Hepatocyte (in vitro differentiated cells): ENCODE data around the gene KRTAP5-6.
"Not testable (repeated sequence)": the region's sequence is repeated elsewhere in the genome, so short reads cannot be mapped to it uniquely, and the experiment has no call there.

Experiments
- EZH2 ChIP-seq: fragments of 200-600 bp; sonication (generic); IDR thresholded peaks from 2 replicates; pipeline ENCODE4 v1.6.1; 2016; ENCODE audit warnings: antibody characterized with exemption, mild to moderate bottlenecking, borderline replicate concordance
- EZH2phosphoT487 ChIP-seq: fragments of 200-600 bp; sonication (generic); IDR thresholded peaks from one replicate; pipeline ENCODE4 v1.6.1; 2018; ENCODE audit warnings: antibody characterized with exemption, mild to moderate bottlenecking, low read depth, moderate library complexity; ENCODE audit not compliant: unreplicated experiment, severe bottlenecking
- TF ChIP-seq, protein P1 (sequence below): fragments of 200-600 bp; sonication (generic); IDR thresholded peaks from 2 replicates; pipeline ENCODE4 v1.5.1; 2016; ENCODE audit warnings: antibody characterized with exemption, mild to moderate bottlenecking; ENCODE audit not compliant: poor library complexity

- not testable (repeated sequence) for TF ChIP-seq EZH2, EZH2phosphoT487
- TF ChIP-seq, protein P1, sequence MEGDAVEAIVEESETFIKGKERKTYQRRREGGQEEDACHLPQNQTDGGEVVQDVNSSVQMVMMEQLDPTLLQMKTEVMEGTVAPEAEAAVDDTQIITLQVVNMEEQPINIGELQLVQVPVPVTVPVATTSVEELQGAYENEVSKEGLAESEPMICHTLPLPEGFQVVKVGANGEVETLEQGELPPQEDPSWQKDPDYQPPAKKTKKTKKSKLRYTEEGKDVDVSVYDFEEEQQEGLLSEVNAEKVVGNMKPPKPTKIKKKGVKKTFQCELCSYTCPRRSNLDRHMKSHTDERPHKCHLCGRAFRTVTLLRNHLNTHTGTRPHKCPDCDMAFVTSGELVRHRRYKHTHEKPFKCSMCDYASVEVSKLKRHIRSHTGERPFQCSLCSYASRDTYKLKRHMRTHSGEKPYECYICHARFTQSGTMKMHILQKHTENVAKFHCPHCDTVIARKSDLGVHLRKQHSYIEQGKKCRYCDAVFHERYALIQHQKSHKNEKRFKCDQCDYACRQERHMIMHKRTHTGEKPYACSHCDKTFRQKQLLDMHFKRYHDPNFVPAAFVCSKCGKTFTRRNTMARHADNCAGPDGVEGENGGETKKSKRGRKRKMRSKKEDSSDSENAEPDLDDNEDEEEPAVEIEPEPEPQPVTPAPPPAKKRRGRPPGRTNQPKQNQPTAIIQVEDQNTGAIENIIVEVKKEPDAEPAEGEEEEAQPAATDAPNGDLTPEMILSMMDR: not testable (repeated sequence)
These were observed 8.6 kb upstream of the KRTAP5-6 start for GRCh38 chr11:1688336-1688947.
